RWPE2 (cell line): ENCODE results near the gene DLAT.
"Not testable (repeated sequence)": the region's sequence is repeated elsewhere in the genome, so short reads cannot be mapped to it uniquely, and the experiment has no call there.

Source experiments
- ATAC-seq: fragments of 200-7000 bp; cut with Tn5 transposase; 3 replicates; pipeline ENCODE4 v1.9.1; 2021; ENCODE audit warnings: low read depth
- DNase-seq: peaks from one replicate; pipeline ENCODE4 v3.0.0-alpha.2; 2020; ENCODE audit warnings: low spot score
- H3K27ac ChIP-seq: fragments of 450-650 bp; 2 replicates; pipeline ENCODE4 v1.5.1; 2017; ENCODE audit warnings: mild to moderate bottlenecking; ENCODE audit not compliant: poor library complexity, severe bottlenecking
- H3K27me3 ChIP-seq: fragments of 250-450 bp; sonication (Bioruptor Pico); 2 replicates; pipeline ENCODE4 v1.5.1; 2021; ENCODE audit warnings: mild to moderate bottlenecking, moderate library complexity; ENCODE audit not compliant: insufficient read depth, poor library complexity, severe bottlenecking
- H3K36me3 ChIP-seq: fragments of 250-450 bp; sonication (Bioruptor Pico); 2 replicates; pipeline ENCODE4 v1.5.1; 2020; ENCODE audit warnings: low read depth, mild to moderate bottlenecking, moderate library complexity
- H3K4me1 ChIP-seq: fragments of 250-450 bp; sonication (Bioruptor Pico); 2 replicates; pipeline ENCODE4 v1.5.1; 2021; ENCODE audit warnings: mild to moderate bottlenecking, moderate library complexity; ENCODE audit not compliant: insufficient read depth, poor library complexity, severe bottlenecking
- H3K4me3 ChIP-seq: fragments of 250-450 bp; sonication (Bioruptor Pico); 2 replicates; pipeline ENCODE4 v1.5.1; 2021; ENCODE audit warnings: mild to moderate bottlenecking, moderate library complexity; ENCODE audit not compliant: severe bottlenecking
- H3K9me3 ChIP-seq: fragments of 250-450 bp; sonication (Bioruptor Pico); 2 replicates; pipeline ENCODE4 v1.5.1; 2021; ENCODE audit warnings: mild to moderate bottlenecking, moderate library complexity; ENCODE audit not compliant: severe bottlenecking
- TF ChIP-seq, protein P1 (sequence below): fragments of 450-650 bp; IDR thresholded peaks from one replicate; pipeline ENCODE4 v1.5.1; 2017; ENCODE audit warnings: mild to moderate bottlenecking, moderate library complexity; ENCODE audit not compliant: poor library complexity, severe bottlenecking

Gene DLAT

GRCh38 chr11:112086422-112087191 lies 61.4 kb downstream of the DLAT start, which contains the start of the genes SDHD and TIMM8B:
Gene SDHD, plus strand, starts transcription at chr11:112086873. Its CDS starts 35 bp downstream, at chr11:112086908.
Gene TIMM8B, minus strand, starts transcription at chr11:112086756. Its CDS starts 33 bp downstream, at chr11:112086723.
- H3K4me1 ChIP-seq = peaks cover 4% of the 10 kb centered on the region
- ATAC-seq (peak; percentile 94), DNase-seq (peak; percentile 92)
- H3K27me3 ChIP-seq = no peaks in the 10 kb centered on the region
- H3K4me3 ChIP-seq = peak within 1 kb of the TSS; percentile 55
- H3K9me3 ChIP-seq = no peaks in the 10 kb centered on the region
- TF ChIP-seq, protein P1, sequence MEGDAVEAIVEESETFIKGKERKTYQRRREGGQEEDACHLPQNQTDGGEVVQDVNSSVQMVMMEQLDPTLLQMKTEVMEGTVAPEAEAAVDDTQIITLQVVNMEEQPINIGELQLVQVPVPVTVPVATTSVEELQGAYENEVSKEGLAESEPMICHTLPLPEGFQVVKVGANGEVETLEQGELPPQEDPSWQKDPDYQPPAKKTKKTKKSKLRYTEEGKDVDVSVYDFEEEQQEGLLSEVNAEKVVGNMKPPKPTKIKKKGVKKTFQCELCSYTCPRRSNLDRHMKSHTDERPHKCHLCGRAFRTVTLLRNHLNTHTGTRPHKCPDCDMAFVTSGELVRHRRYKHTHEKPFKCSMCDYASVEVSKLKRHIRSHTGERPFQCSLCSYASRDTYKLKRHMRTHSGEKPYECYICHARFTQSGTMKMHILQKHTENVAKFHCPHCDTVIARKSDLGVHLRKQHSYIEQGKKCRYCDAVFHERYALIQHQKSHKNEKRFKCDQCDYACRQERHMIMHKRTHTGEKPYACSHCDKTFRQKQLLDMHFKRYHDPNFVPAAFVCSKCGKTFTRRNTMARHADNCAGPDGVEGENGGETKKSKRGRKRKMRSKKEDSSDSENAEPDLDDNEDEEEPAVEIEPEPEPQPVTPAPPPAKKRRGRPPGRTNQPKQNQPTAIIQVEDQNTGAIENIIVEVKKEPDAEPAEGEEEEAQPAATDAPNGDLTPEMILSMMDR = no peak
- peak within 1 kb of the TSS; percentile 17 for H3K27ac ChIP-seq
- H3K36me3 ChIP-seq = peaks cover 83% of the 10 kb centered on the region

DNA sequence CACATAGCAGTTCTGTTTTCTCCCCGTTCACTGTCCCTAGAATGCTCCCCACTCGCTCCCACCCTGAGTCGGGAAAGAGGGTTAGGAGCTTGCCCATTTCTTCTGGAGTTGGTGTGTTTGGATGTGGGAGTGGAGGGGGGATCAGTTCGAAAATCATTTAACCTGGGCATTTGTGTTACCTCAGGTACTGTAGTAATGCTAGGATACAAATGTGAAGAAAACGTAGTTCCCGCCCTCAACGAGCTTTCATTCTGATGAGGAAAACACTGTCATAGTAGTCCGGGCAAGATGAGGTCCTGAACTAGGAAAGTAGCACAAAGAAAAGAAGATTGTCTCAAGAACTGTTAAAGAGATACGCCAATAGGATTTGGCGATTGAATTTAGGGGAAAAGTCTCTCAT lies 62.0 kb downstream of the DLAT start:
- TF ChIP-seq, protein P1 = no peak
- Histone ChIP-seq H3K9me3 (no peaks in the 10 kb centered on the region), H3K36me3 (peaks cover 83% of the 10 kb centered on the region), H3K4me3 (peak overlapping the region; percentile 55), H3K27me3 (no peaks in the 10 kb centered on the region), H3K27ac (peak overlapping the region; percentile 17), H3K4me1 (peaks cover 4% of the 10 kb centered on the region)
- DNase-seq = no peak
- peak; percentile 8; the same call in 1 of the 3 replicates for ATAC-seq

DNA sequence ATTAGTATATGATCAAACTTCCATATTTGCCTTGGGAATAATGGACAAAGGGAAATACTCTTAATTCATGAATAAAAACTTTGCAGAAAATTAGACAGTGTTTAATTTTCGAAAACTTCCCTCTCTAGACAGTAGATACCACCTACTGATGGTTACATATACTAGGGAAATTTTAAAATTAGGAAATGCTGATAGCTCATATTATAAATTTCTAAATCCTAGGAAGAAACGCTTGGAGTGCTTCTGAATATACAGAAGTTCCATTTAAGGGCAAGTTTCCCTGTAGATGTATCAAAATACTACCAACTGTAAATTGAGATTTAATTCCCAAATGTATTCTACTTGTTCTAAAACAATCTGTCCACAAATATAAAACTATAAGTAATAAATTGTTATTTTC lies 70.1 kb downstream of the DLAT start:
- peaks cover 57% of the 10 kb centered on the region for H3K36me3 ChIP-seq
- not testable (repeated sequence) for H3K27me3 ChIP-seq, H3K27ac ChIP-seq, H3K9me3 ChIP-seq, DNase-seq, ATAC-seq, H3K4me3 ChIP-seq, H3K4me1 ChIP-seq

DNA sequence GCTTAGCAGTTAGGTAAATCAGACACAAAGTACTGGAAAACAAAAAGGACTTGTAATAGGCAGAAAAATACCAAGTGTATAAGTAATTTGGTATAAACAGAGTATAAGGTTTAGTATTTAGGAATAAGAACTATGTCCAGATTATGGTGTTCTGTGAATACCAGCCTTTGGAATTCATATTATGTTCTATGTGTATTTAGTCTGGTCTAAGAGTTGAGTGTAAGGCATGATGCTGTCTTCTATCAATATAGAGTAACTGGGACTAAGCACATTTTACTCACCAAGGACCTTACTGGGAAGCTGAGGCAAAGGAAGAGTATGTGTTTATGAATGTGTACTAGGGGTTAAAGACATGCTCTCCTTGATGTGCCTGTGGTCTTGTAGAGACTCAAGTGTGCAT lies 71.0 kb downstream of the DLAT start:
- TF ChIP-seq, protein P1 = no peak
- Histone ChIP-seq H3K4me3 (no peak overlapping the region), H3K36me3 (peaks cover 48% of the 10 kb centered on the region), H3K27ac (no peak overlapping the region), H3K27me3 (no peaks in the 10 kb centered on the region), H3K9me3 (no peaks in the 10 kb centered on the region), H3K4me1 (no peaks in the 10 kb centered on the region)
- ATAC-seq (no peak), DNase-seq (no peak)

DNA sequence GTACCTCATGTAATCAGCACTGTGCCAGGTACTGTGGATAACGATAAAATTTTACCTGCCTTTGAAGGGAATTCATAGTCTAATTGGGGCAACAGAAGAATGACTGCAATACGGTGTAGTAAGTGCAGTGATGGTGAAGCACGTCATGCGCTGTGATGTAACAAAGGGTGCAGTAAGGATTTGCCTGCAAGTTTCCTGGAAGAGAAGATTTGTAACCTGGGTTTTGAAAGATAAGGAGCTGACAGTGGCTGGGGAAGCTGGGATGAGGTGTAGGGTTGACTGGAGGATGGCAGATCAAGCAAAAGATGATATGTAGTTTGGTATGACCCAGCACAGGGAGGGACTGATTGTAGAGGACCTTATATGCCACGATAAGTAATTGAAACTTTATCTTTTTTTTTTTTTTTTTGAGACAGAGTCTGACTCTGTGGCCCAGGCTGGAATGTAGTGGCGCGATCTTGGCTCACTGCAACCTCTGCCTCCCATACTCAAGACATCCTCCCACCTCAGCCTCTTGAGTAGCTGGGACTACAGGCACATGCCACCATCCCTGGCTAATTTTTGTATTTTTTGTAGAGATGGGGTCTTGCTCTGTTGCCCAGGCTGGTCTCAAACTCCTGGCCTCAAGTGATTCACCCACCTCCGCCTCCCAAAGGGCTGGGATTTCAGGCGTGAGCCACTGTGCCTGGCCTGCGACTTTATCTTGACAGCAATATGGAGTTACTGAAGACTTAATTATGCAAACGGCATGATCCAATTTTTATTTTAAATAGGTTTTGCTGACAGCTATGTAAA lies 72.7 kb downstream of the DLAT start:
- H3K27ac ChIP-seq = no peak overlapping the region
- DNase-seq (no peak), ATAC-seq (no peak)
- no peak overlapping the region for H3K4me3 ChIP-seq
- H3K27me3 ChIP-seq = no peaks in the 10 kb centered on the region
- H3K9me3 ChIP-seq = no peaks in the 10 kb centered on the region
- peaks cover 31% of the 10 kb centered on the region for H3K36me3 ChIP-seq
- TF ChIP-seq, protein P1 = no peak
- H3K4me1 ChIP-seq = no peaks in the 10 kb centered on the region
